Prostate gland (tissue), 2 donors: ENCODE measurements around the gene NMRK2. TPM values are rescaled to one million over a fixed set of nuclear protein-coding genes. Genes with fewer than 3 reads are reported as not detected.

Experiments
- DNase-seq: peaks from one replicate; pipeline ENCODE4 v3.0.0-alpha.2; 2019; ENCODE audit warnings: low spot score
- H3K27ac ChIP-seq, 2 donors: fragments of 200-600 bp; sonication (generic); 2 replicates each; pipeline ENCODE4 v1.5.1; 2017 to 2019
- H3K27me3 ChIP-seq: fragments of 200-600 bp; sonication (generic); replicated peaks from 2 replicates; pipeline ENCODE4 v1.5.1; 2019; ENCODE audit not compliant: insufficient read depth
- H3K36me3 ChIP-seq, 2 donors: fragments of 200-600 bp; sonication (generic); 1 replicate in 1 of 2; 2 replicates in 1 of 2; pipeline versions ENCODE4 v1.5.1 to v1.8.1; 2017 to 2019
- H3K4me1 ChIP-seq: fragments of 200-600 bp; sonication (generic); replicated peaks from 2 replicates; pipeline ENCODE4 v1.5.1; 2019
- H3K4me3 ChIP-seq, 2 donors: fragments of 200-600 bp; sonication (generic); 2 replicates each; pipeline ENCODE4 v1.5.1; 2017 to 2019
- H3K9me3 ChIP-seq: fragments of 200-600 bp; sonication (generic); 2 replicates; pipeline ENCODE4 v1.5.1; 2017
- POLR2A ChIP-seq: fragments of 450-650 bp; IDR thresholded peaks from one replicate; pipeline ENCODE4 v1.6.1; 2016; ENCODE audit warnings: antibody characterized with exemption, mild to moderate bottlenecking
- POLR2AphosphoS5 ChIP-seq: sonication (generic); formaldehyde crosslinking; IDR thresholded peaks from one replicate; pipeline ENCODE4 v1.6.1; 2017; ENCODE audit warnings: antibody characterized with exemption
- whole genome bisulfite sequencing: methylation state at CpG from one replicate; pipeline ENCODE4 v1.1.5; 2018; 5-methylcytosine and 5-hydroxymethylcytosine counted together
- intact Hi-C: fragments of 100-400 bp; cut with DNase I; formaldehyde crosslinking; loops from one replicate; pipeline ENCODE4 v1.14.2; 2022
- total RNA-seq, 2 donors: library from RNA; depleted of rRNA; stranded (reverse); fragments of >200 nt; gene quantifications; one replicate each; pipeline ENCODE4 v1.1.0, GENCODE V29; 2016
- TF ChIP-seq, protein P1 (sequence below), 4 experiments: fragments of 200-600 bp in 2 of 4; fragments of 450-650 bp in 2 of 4; sonication (generic) in 2 of 4; IDR thresholded peaks; 1 replicate in 3 of 4; 2 replicates in 1 of 4; pipeline ENCODE4 v1.5.1; 2016 to 2019; ENCODE audit warnings: antibody characterized with exemption in 4 of 4, mild to moderate bottlenecking in 2 of 4, moderate library complexity in 2 of 4

The NMRK2 gene
- total RNA-seq, 2 donors from 2014 or later, result 0.64 to 1.8 TPM

GRCh38 chr19:3897936-3898335 is 34.9 kb upstream of the NMRK2 start:
- WGBS, result 75% methylated on average over 4 of the region's 4 CpGs

DNA sequence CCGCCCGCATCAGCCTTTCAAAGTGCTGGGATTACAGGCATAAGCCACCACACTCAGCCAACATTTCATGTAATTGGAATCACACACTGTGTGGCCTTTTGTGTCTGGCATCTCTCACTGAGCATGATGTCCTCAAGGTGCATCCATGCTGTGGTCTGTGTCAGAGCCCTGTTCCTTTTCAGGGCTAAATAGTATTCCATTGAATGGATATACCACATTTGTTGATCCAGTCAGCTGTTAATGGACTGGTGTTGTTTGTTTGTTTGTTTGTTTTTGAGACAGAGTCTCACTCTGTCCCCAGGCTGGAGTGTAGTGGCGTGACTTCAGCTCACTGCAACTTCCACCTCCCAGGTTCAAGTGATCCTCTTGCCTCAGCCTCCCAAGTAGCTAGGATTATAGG is 34.4 kb upstream of the NMRK2 start:
- Histone ChIP-seq H3K9me3 (no peaks in the 10 kb centered on the region), H3K27ac (no peak overlapping the region), H3K4me1 (no peaks in the 10 kb centered on the region), H3K36me3 (no peaks in the 10 kb centered on the region), H3K27me3 (no peaks in the 10 kb centered on the region), H3K4me3 (no peak overlapping the region)
- no peak for DNase-seq
- intact Hi-C loops, result no loop called here
- 94% methylated on average over 3 of the region's 3 CpGs for WGBS
- no peak for TF ChIP-seq POLR2A
- no peak for TF ChIP-seq POLR2AphosphoS5
- TF ChIP-seq, protein P1, sequence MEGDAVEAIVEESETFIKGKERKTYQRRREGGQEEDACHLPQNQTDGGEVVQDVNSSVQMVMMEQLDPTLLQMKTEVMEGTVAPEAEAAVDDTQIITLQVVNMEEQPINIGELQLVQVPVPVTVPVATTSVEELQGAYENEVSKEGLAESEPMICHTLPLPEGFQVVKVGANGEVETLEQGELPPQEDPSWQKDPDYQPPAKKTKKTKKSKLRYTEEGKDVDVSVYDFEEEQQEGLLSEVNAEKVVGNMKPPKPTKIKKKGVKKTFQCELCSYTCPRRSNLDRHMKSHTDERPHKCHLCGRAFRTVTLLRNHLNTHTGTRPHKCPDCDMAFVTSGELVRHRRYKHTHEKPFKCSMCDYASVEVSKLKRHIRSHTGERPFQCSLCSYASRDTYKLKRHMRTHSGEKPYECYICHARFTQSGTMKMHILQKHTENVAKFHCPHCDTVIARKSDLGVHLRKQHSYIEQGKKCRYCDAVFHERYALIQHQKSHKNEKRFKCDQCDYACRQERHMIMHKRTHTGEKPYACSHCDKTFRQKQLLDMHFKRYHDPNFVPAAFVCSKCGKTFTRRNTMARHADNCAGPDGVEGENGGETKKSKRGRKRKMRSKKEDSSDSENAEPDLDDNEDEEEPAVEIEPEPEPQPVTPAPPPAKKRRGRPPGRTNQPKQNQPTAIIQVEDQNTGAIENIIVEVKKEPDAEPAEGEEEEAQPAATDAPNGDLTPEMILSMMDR (IDR thresholded peaks at IDR 0.05), result no peak

More at GRCh38 chr19:3897936-3898335, 34.9 kb upstream of the NMRK2 start:
- no peak overlapping the region for H3K4me3 ChIP-seq
- no peak for DNase-seq
- H3K9me3 ChIP-seq, result no peaks in the 10 kb centered on the region
- H3K36me3 ChIP-seq, result no peaks in the 10 kb centered on the region
- TF ChIP-seq POLR2AphosphoS5 (no peak), POLR2A (no peak)
- TF ChIP-seq, protein P1 (IDR thresholded peaks at IDR 0.05), result no peak
- no peak overlapping the region for H3K27ac ChIP-seq
- intact Hi-C loops, result no loop called here
- H3K27me3 ChIP-seq, result no peaks in the 10 kb centered on the region
- H3K4me1 ChIP-seq, result no peaks in the 10 kb centered on the region

DNA sequence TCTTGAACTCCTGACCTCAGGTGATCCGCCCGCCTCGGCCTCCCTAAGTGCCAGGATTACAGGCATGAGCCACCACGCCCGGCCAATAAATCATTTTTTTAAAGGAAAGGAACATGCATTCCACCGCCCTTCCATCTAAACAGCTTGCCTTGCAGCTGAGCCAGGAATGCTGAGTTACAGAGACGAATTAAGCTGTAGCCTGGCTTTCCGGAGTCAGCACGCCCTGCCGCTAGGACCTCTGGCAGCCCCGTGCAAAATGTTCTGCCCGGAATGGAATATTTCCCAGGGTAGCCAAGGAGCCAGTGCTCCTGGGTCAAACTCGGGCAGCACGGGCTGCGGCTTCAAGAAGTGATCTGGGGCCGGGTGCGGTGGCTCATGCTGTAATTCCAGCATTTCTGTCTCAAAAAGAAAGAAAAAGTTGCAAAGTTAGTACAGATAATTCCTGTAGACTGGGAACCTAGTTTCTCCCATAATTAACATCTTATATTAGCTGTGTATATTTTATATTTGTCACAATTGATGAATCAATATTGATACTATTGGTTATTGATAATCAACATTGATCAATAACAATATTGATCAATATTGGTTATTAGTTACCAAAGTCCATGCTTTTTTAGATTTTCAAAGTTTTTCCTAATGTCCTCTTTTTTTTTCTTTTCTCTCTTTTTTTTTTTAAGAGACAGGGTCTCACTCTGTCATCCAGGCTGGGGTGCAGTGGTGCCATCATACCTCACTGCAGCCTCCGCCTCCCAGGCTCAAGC is 33.2 kb upstream of the NMRK2 start:
- no peaks in the 10 kb centered on the region for H3K27me3 ChIP-seq
- no peak overlapping the region for H3K27ac ChIP-seq
- no peaks in the 10 kb centered on the region for H3K9me3 ChIP-seq
- no peak overlapping the region for H3K4me3 ChIP-seq
- no peak for DNase-seq
- H3K4me1 ChIP-seq, result no peaks in the 10 kb centered on the region
- TF ChIP-seq POLR2A (no peak), POLR2AphosphoS5 (peak; percentile 42)
- TF ChIP-seq, protein P1 (IDR thresholded peaks at IDR 0.05), result no peak
- intact Hi-C loops, result no loop called here
- 31% methylated on average over 18 of the region's 18 CpGs for WGBS
- H3K36me3 ChIP-seq, result no peaks in the 10 kb centered on the region

- 59% methylated on average over 15 of the region's 15 CpGs for WGBS
- intact Hi-C loops, result no loop called here
- Histone ChIP-seq H3K4me3 (no peak overlapping the region), H3K36me3 (no peaks in the 10 kb centered on the region), H3K4me1 (no peaks in the 10 kb centered on the region), H3K27me3 (no peaks in the 10 kb centered on the region), H3K9me3 (no peaks in the 10 kb centered on the region), H3K27ac (no peak overlapping the region)
- TF ChIP-seq POLR2AphosphoS5 (no peak), POLR2A (no peak)
- TF ChIP-seq, protein P1 (IDR thresholded peaks at IDR 0.05), result no peak
- no peak for DNase-seq
Observed at GRCh38 chr19:3902317-3902973, 30.4 kb upstream of the NMRK2 start.
